NCI-H526 treated with DMSO at 0.1 percent for 48 hours (cell line): ENCODE results near the gene GRIK1.

Experiments used
- DNase-seq: peaks from one replicate; lab custom pipeline; 2025; lab: John Stamatoyannopoulos, UW

The GRIK1 gene

GRCh38 chr21:29786496-29787360 is 153.1 kb downstream of the GRIK1 start:
- DNase-seq, result no peak

GRCh38 chr21:29777160-29777559 is 162.6 kb downstream of the GRIK1 start:
- no peak for DNase-seq

- DNase-seq, result no peak
Measured at GRCh38 chr21:29775462-29775861, 164.3 kb downstream of the GRIK1 start.

- DNase-seq, result no peak
Measured at GRCh38 chr21:29771491-29772066, 168.2 kb downstream of the GRIK1 start.

- no peak for DNase-seq
Measured at GRCh38 chr21:29763674-29764073, 176.1 kb downstream of the GRIK1 start.

- no peak for DNase-seq
Measured at GRCh38 chr21:29762570-29763082, 177.2 kb downstream of the GRIK1 start.

GRCh38 chr21:29753216-29753615 is 186.6 kb downstream of the GRIK1 start:
- DNase-seq, result no peak

GRCh38 chr21:29751473-29752185 is 188.2 kb downstream of the GRIK1 start:
- no peak for DNase-seq

GRCh38 chr21:29749957-29750356 is 189.8 kb downstream of the GRIK1 start:
- no peak for DNase-seq

GRCh38 chr21:29749223-29749622 is 190.6 kb downstream of the GRIK1 start:
- no peak for DNase-seq

- DNase-seq, result peak; percentile 1
Measured at GRCh38 chr21:29748391-29749167, 191.2 kb downstream of the GRIK1 start.

- no peak for DNase-seq
Measured at GRCh38 chr21:29741761-29742160, 198.0 kb downstream of the GRIK1 start.

- DNase-seq, result no peak
Measured at GRCh38 chr21:29739176-29739575, 200.6 kb downstream of the GRIK1 start.

GRCh38 chr21:29738730-29739129 is 201.1 kb downstream of the GRIK1 start:
- no peak for DNase-seq

- DNase-seq, result no peak
Measured at GRCh38 chr21:29737186-29737585, 202.6 kb downstream of the GRIK1 start.

- no peak for DNase-seq
Measured at GRCh38 chr21:29730281-29730680, 209.5 kb downstream of the GRIK1 start.

- no peak for DNase-seq
Measured at GRCh38 chr21:29726044-29726443, 213.8 kb downstream of the GRIK1 start.

- no peak for DNase-seq
Measured at GRCh38 chr21:29725025-29725736, 214.6 kb downstream of the GRIK1 start.

- no peak for DNase-seq
Measured at GRCh38 chr21:29721964-29722363, 217.8 kb downstream of the GRIK1 start.

GRCh38 chr21:29721221-29721620 is 218.6 kb downstream of the GRIK1 start:
- no peak for DNase-seq

- no peak for DNase-seq
Measured at GRCh38 chr21:29719521-29719920, 220.3 kb downstream of the GRIK1 start.
